ENCODE data around the gene BANP. TPM values are rescaled to one million over a fixed set of nuclear protein-coding genes. Genes with fewer than 3 reads are reported as not detected.
A peak's percentile ranks its signal among the peaks of the same experiment; 100 is the strongest.
"Not testable (repeated sequence)": the region's sequence is repeated elsewhere in the genome, so short reads cannot be mapped to it uniquely, and the experiment has no call there.

BANP gene
- total RNA-seq, 2 experiments from 2014 or later, result 39.6 to 58.0 TPM

- not testable (repeated sequence) for H4K20me1 ChIP-seq (ENCODE audit: insufficient read depth, low read length)
These were observed 73.4 kb downstream of the BANP start for GRCh38 chr16:88024491-88025085.

GRCh38 chr16:88025086-88025492 is 73.9 kb downstream of the BANP start:
- BruUV-seq (replicated peaks); H2AFZ ChIP-seq (ENCODE audit: low read length); H3K4me2 ChIP-seq (ENCODE audit: low read length); H3K9me3 ChIP-seq (ENCODE audit: low read length); POLR2A ChIA-PET; H3K9me2 ChIP-seq (ENCODE audit: insufficient read depth, low read length); H3K27ac ChIP-seq (ENCODE audit: low read depth, low read length, poor library complexity, severe bottlenecking); H3K4me1 ChIP-seq (ENCODE audit: insufficient read depth, low read length, poor library complexity, severe bottlenecking); CTCF ChIA-PET (ENCODE audit: unreplicated experiment); H4K20me1 ChIP-seq (ENCODE audit: insufficient read depth, low read length); H3K4me3 ChIP-seq (ENCODE audit: low read depth, low read length, poor library complexity, severe bottlenecking); DNase-seq (ENCODE audit: low spot score); H3K79me2 ChIP-seq (ENCODE audit: insufficient read depth, low read depth, low read length); intact Hi-C loops (cut with micrococcal nuclease; ENCODE audit: unreplicated experiment): not testable (repeated sequence)
- H3K36me3 ChIP-seq (ENCODE audit: insufficient read depth, low read length), result peaks cover 21% of the 10 kb centered on the region

More at GRCh38 chr16:88024491-88025085, 73.4 kb downstream of the BANP start:
- BruUV-seq (replicated peaks); CTCF ChIA-PET (ENCODE audit: unreplicated experiment); H3K27ac ChIP-seq (ENCODE audit: low read depth, low read length, poor library complexity, severe bottlenecking); H3K79me2 ChIP-seq (ENCODE audit: insufficient read depth, low read depth, low read length); H3K4me1 ChIP-seq (ENCODE audit: insufficient read depth, low read length, poor library complexity, severe bottlenecking); POLR2A ChIA-PET; H3K9me2 ChIP-seq (ENCODE audit: insufficient read depth, low read length); H2AFZ ChIP-seq (ENCODE audit: low read length); H3K4me3 ChIP-seq (ENCODE audit: low read depth, low read length, poor library complexity, severe bottlenecking); H3K9me3 ChIP-seq (ENCODE audit: low read length); H3K4me2 ChIP-seq (ENCODE audit: low read length): not testable (repeated sequence)
- H3K36me3 ChIP-seq (ENCODE audit: insufficient read depth, low read length), result peaks cover 21% of the 10 kb centered on the region
- peak; percentile 82 for TF ChIP-seq CTCF (conservative IDR thresholded peaks at IDR 0.05; ENCODE audit: low read length)
- DNase-seq (ENCODE audit: low spot score), result peak; percentile 60
- intact Hi-C loops (cut with micrococcal nuclease; ENCODE audit: unreplicated experiment), result loop anchor here (1.0 kb wide), 1 partner anchor 45 kb away; no protein-coding TSS in a partner anchor

GRCh38 chr16:88025828-88026555 is 74.8 kb downstream of the BANP start:
- H2AFZ ChIP-seq (ENCODE audit: low read length); intact Hi-C loops (cut with micrococcal nuclease; ENCODE audit: unreplicated experiment); DNase-seq (ENCODE audit: low spot score); H3K9me2 ChIP-seq (ENCODE audit: insufficient read depth, low read length); H3K4me1 ChIP-seq (ENCODE audit: insufficient read depth, low read length, poor library complexity, severe bottlenecking); POLR2A ChIA-PET; H3K9me3 ChIP-seq (ENCODE audit: low read length); H3K4me3 ChIP-seq (ENCODE audit: low read depth, low read length, poor library complexity, severe bottlenecking); BruUV-seq (replicated peaks); H3K27ac ChIP-seq (ENCODE audit: low read depth, low read length, poor library complexity, severe bottlenecking); H4K20me1 ChIP-seq (ENCODE audit: insufficient read depth, low read length); H3K79me2 ChIP-seq (ENCODE audit: insufficient read depth, low read depth, low read length); H3K4me2 ChIP-seq (ENCODE audit: low read length); CTCF ChIA-PET (ENCODE audit: unreplicated experiment): not testable (repeated sequence)
- H3K36me3 ChIP-seq (ENCODE audit: insufficient read depth, low read length), result peaks cover 21% of the 10 kb centered on the region
